Astrocyte (in vitro differentiated cells and primary cell): ENCODE data around the gene PTCH1. TPM values are rescaled to one million over a fixed set of nuclear protein-coding genes. Genes with fewer than 3 reads are reported as not detected.

ENCODE experiments used
- DNase-seq: peaks from one replicate; pipeline ENCODE4 v3.0.0-alpha.2; 2010; ENCODE audit warnings: low read depth
- FAIRE-seq: peaks from 2 replicates; lab custom pipeline; 2011; peaks lifted over from hg19 to GRCh38; lab: Jason Lieb, UNC
- H2AFZ ChIP-seq: 2 replicates; pipeline ENCODE4 v1.6.0; 2012; ENCODE audit warnings: low read depth, low read length, inconsistent platforms
- H3K27ac ChIP-seq: 2 replicates; pipeline ENCODE4 v1.5.1; 2011; ENCODE audit warnings: low read depth, low read length, inconsistent platforms
- H3K27me3 ChIP-seq: 2 replicates; pipeline ENCODE4 v1.6.0; 2011; ENCODE audit warnings: low read length, inconsistent platforms; ENCODE audit not compliant: insufficient read depth
- H3K36me3 ChIP-seq: 2 replicates; pipeline ENCODE4 v1.5.1; 2011; ENCODE audit warnings: low read length, inconsistent platforms; ENCODE audit not compliant: insufficient read depth
- H3K4me1 ChIP-seq: 2 replicates; pipeline ENCODE4 v1.5.1; 2011; ENCODE audit warnings: low read length, inconsistent platforms; ENCODE audit not compliant: insufficient read depth
- H3K4me2 ChIP-seq: 2 replicates; pipeline ENCODE4 v1.6.0; 2012; ENCODE audit warnings: low read length, inconsistent platforms
- H3K4me3 ChIP-seq: 2 replicates; pipeline ENCODE4 v1.5.1; 2011; ENCODE audit warnings: low read depth, mild to moderate bottlenecking, low read length, inconsistent platforms; ENCODE audit not compliant: insufficient read depth
- H3K79me2 ChIP-seq: 2 replicates; pipeline ENCODE4 v1.6.0; 2012; ENCODE audit warnings: mild to moderate bottlenecking, low read length, inconsistent platforms; ENCODE audit not compliant: insufficient read depth
- H3K9ac ChIP-seq: 2 replicates; pipeline ENCODE4 v1.6.0; 2012; ENCODE audit warnings: mild to moderate bottlenecking, low read length, inconsistent platforms
- H3K9me3 ChIP-seq: 2 replicates; pipeline ENCODE4 v1.5.1; 2012; ENCODE audit warnings: low read depth, mild to moderate bottlenecking, low read length, inconsistent platforms; ENCODE audit not compliant: insufficient read depth
- H4K20me1 ChIP-seq: 2 replicates; pipeline ENCODE4 v1.6.0; 2012; ENCODE audit warnings: low read length, inconsistent platforms; ENCODE audit not compliant: insufficient read depth
- H3K27ac Mint-ChIP-seq: one replicate; pipeline ENCODE4 v1.8.0; 2021; ENCODE audit warnings: mild to moderate bottlenecking, mixed read lengths; ENCODE audit not compliant: unreplicated experiment
- H3K27me3 Mint-ChIP-seq: one replicate; pipeline ENCODE4 v1.8.0; 2021; ENCODE audit warnings: low read depth, mixed read lengths; ENCODE audit not compliant: unreplicated experiment
- H3K36me3 Mint-ChIP-seq: one replicate; pipeline ENCODE4 v1.8.0; 2021; ENCODE audit warnings: low read depth, mixed read lengths; ENCODE audit not compliant: unreplicated experiment
- H3K4me1 Mint-ChIP-seq: one replicate; pipeline ENCODE4 v1.8.0; 2021; ENCODE audit warnings: low read depth, mixed read lengths; ENCODE audit not compliant: unreplicated experiment
- H3K4me3 Mint-ChIP-seq: one replicate; pipeline ENCODE4 v1.8.0; 2021; ENCODE audit warnings: mild to moderate bottlenecking, moderate library complexity, mixed read lengths; ENCODE audit not compliant: unreplicated experiment
- H3K9me3 Mint-ChIP-seq: one replicate; pipeline ENCODE4 v1.8.0; 2021; ENCODE audit warnings: mild to moderate bottlenecking, mixed read lengths; ENCODE audit not compliant: unreplicated experiment
- EZH2 ChIP-seq: IDR thresholded peaks from 2 replicates; pipeline ENCODE4 v1.6.1; 2012; ENCODE audit warnings: mild to moderate bottlenecking, low read length, inconsistent platforms; ENCODE audit not compliant: insufficient read depth
- total RNA-seq: library from RNA; stranded (reverse); gene quantifications from 2 replicates; pipeline ENCODE4 v1.2.1, GENCODE V29; 2021
- TF ChIP-seq, protein P1 (sequence below): IDR thresholded peaks from 2 replicates; pipeline ENCODE4 v1.5.1; 2011; ENCODE audit warnings: low read depth, mild to moderate bottlenecking, inconsistent platforms, low read length, moderate library complexity; ENCODE audit not compliant: insufficient read depth

The PTCH1 gene
- total RNA-seq, 1 donor from 2014 or later, result 21.3 TPM

DNA sequence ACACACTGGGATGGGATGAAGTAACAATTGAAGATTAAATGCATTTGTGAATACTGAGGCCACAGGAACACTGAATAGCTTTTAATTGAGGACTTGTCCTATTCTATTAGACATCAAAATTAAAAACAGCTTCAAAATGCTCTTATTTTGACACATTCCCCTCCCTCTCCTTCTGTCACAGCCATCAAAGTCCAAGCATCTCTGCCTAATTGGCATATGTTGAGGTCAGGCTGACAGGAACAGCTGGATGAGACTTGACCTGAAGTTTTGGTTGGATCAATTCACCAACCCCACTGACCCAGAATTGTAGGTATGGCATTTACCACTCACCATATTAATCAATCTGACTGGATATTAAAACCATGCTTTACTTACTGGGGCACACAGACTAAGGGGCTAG lies 96.3 kb downstream of the PTCH1 start:
- Histone ChIP-seq H3K36me3 (no peaks in the 10 kb centered on the region), H3K4me3 (no peak overlapping the region), H2AFZ (no peak overlapping the region), H3K27ac (no peak overlapping the region), H3K9ac (no peak overlapping the region), H3K79me2 (no peaks in the 10 kb centered on the region), H3K9me3 (peaks cover 9% of the 10 kb centered on the region), H3K4me1 (no peaks in the 10 kb centered on the region), H3K4me2 (no peak overlapping the region), H3K27me3 (no peaks in the 10 kb centered on the region), H4K20me1 (no peaks in the 10 kb centered on the region)
- TF ChIP-seq EZH2, result no peak
- TF ChIP-seq, protein P1, sequence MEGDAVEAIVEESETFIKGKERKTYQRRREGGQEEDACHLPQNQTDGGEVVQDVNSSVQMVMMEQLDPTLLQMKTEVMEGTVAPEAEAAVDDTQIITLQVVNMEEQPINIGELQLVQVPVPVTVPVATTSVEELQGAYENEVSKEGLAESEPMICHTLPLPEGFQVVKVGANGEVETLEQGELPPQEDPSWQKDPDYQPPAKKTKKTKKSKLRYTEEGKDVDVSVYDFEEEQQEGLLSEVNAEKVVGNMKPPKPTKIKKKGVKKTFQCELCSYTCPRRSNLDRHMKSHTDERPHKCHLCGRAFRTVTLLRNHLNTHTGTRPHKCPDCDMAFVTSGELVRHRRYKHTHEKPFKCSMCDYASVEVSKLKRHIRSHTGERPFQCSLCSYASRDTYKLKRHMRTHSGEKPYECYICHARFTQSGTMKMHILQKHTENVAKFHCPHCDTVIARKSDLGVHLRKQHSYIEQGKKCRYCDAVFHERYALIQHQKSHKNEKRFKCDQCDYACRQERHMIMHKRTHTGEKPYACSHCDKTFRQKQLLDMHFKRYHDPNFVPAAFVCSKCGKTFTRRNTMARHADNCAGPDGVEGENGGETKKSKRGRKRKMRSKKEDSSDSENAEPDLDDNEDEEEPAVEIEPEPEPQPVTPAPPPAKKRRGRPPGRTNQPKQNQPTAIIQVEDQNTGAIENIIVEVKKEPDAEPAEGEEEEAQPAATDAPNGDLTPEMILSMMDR, result no peak
- H3K27me3 Mint-ChIP-seq, result no peaks in the 10 kb centered on the region
- no peak overlapping the region for H3K27ac Mint-ChIP-seq
- H3K4me1 Mint-ChIP-seq, result no peaks in the 10 kb centered on the region
- no peak for FAIRE-seq
- H3K4me3 Mint-ChIP-seq, result no peak overlapping the region
- peaks cover 18% of the 10 kb centered on the region for H3K9me3 Mint-ChIP-seq
- DNase-seq, result no peak
- H3K36me3 Mint-ChIP-seq, result peaks cover 24% of the 10 kb centered on the region

DNA sequence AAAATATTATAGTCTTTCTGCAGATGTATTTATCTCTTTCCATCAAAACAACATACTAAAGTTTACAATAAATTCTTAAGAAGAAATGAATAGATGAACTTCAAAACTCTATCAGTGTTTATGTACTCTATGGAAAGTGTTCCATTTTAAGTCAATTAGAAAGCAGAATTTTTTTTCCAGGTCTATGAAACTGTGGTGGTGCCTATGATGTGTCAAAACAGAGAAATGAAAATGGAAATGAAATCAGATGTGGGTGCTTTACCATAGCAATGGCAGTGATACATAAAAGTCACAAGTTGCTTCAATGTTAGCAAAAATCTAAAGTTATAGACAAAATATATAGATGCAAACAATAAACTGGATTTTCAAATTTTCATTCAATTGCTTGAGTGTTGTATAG lies 97.3 kb downstream of the PTCH1 start:
- Mint-ChIP-seq H3K4me1 (peaks cover 4% of the 10 kb centered on the region), H3K36me3 (peaks cover 24% of the 10 kb centered on the region), H3K9me3 (peaks cover 18% of the 10 kb centered on the region), H3K4me3 (no peak overlapping the region), H3K27ac (no peak overlapping the region), H3K27me3 (no peaks in the 10 kb centered on the region)
- H2AFZ ChIP-seq, result no peak overlapping the region
- no peaks in the 10 kb centered on the region for H3K36me3 ChIP-seq
- no peaks in the 10 kb centered on the region for H4K20me1 ChIP-seq
- H3K4me1 ChIP-seq, result no peaks in the 10 kb centered on the region
- H3K27ac ChIP-seq, result no peak overlapping the region
- no peak overlapping the region for H3K4me2 ChIP-seq
- H3K27me3 ChIP-seq, result no peaks in the 10 kb centered on the region
- H3K9me3 ChIP-seq, result peaks cover 9% of the 10 kb centered on the region
- DNase-seq (no peak), FAIRE-seq (no peak)
- no peak overlapping the region for H3K9ac ChIP-seq
- H3K4me3 ChIP-seq, result no peak overlapping the region
- no peaks in the 10 kb centered on the region for H3K79me2 ChIP-seq
- TF ChIP-seq, protein P1, result no peak
- TF ChIP-seq EZH2, result no peak

DNA sequence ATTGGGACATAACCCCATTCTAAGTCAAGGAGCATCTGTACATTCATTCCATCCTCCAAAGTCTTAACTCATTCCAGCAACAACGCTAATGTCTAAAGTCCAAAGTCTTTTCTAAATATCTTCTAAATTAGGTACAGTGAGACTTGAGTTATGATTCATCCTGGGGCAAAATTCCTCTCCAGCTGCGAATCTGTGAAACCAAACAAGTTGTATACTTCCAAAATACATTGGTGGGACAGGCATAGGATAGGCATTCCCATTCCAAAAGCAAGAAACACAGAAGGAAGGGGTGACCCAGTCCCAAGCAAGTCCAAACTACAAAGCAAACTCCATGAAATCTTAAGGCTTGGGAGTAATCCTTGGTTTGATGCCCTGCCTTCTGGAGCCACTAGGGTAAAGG lies 101.6 kb downstream of the PTCH1 start:
- no peak for FAIRE-seq
- Histone ChIP-seq H3K9ac (no peak overlapping the region), H3K4me3 (no peak overlapping the region), H3K4me2 (no peak overlapping the region), H3K9me3 (no peaks in the 10 kb centered on the region), H3K4me1 (peaks cover 1% of the 10 kb centered on the region), H3K27ac (no peak overlapping the region), H4K20me1 (no peaks in the 10 kb centered on the region), H3K79me2 (no peaks in the 10 kb centered on the region), H3K27me3 (no peaks in the 10 kb centered on the region), H3K36me3 (no peaks in the 10 kb centered on the region), H2AFZ (no peak overlapping the region)
- peaks cover 4% of the 10 kb centered on the region for H3K9me3 Mint-ChIP-seq
- no peak for DNase-seq
- peaks cover 12% of the 10 kb centered on the region for H3K4me1 Mint-ChIP-seq
- no peaks in the 10 kb centered on the region for H3K27me3 Mint-ChIP-seq
- no peak overlapping the region for H3K4me3 Mint-ChIP-seq
- H3K27ac Mint-ChIP-seq, result no peak overlapping the region
- H3K36me3 Mint-ChIP-seq, result peaks cover 2% of the 10 kb centered on the region
- TF ChIP-seq, protein P1, result no peak
- TF ChIP-seq EZH2, result no peak
